GM11168 (cell line): ENCODE measurements around the gene PARP3.

Experiments
- in situ Hi-C: fragments of 300-500 bp; cut with MboI; formaldehyde crosslinking; loops from one replicate; pipeline ENCODE4 v1.12.0; 2022; ENCODE audit warnings: low sequenced_read_pairs; ENCODE audit not compliant: unreplicated experiment

Gene PARP3

DNA sequence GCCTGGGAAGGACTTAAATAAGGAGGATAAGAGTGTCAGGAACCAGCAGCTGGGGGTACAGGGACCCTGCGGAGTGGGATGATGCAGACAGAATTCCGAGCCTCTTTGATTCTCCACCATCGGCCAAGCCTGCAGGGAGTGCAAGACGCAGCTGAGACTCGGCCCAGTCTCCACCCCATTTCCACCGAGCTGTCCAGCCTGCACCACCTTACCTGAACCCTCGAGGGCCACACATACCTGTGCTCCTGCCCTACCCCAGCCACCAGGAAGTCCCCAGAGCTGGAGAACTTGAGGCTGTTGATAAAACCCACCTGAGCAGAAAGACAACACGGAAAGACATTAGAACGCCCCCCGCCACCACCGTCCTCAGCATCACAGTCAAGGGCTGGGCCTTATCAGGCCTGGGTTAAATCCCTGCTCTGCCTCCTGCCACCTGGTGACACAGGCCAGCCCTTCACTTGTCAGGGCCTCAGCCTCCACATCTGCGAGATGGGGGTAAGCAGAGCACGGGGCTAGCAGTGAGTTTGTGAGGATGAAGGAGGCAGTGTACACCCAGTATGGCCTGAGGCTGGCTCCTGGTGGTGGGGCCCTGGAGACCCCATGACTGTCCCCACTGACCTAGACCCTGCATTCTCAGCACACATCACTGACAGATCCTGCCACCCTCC lies 8.6 kb upstream of the PARP3 start:
- in situ Hi-C loops: no loop called here

- in situ Hi-C loops: no loop called here
These were observed 7.9 kb upstream of the PARP3 start for GRCh38 chr3:51934139-51934850.

GRCh38 chr3:51934991-51935885 lies 6.9 kb upstream of the PARP3 start:
- in situ Hi-C loops: no loop called here

DNA sequence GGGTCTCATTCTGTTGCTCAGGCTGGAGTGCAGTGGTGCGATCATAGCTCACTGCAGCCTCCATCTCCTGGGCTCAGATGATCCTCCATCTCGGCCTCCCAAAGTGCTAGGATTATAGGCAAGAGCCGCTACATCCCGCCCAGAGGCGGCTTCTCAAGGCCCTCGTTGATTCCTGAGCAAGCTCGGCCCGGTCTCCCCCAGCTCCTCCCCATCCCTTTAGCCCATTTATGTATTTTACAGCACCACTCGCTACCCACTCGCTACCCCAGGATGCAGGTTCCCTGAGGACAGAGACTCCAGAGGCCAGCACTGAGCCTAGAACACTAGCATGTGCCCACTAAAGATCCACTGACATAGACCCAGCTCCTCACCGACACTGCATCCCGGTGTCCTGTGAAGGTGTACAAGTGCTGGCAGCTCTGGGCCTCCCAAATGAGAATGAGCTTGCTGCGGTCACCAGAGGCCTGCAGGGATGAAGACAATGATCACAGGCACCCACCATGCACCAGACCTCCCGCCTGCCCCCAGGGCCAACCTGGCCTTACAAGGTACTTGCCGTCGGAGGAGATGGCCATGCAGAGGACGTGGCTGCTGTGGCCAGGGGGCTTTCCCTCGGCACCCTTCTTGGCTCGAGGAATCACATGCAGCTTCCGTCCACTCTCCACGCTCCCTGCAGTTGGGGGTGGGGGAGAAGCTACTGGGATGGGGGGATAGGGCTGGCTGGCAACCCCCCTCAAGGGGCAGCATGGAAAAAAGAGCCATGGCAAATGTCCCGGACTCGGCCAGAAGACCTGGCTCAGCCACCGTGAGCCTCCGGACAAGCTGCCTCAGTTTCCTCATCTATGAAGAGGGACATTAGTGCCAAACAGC lies 6.0 kb upstream of the PARP3 start:
- in situ Hi-C loops: no loop called here

GRCh38 chr3:51937014-51937413 lies 5.1 kb upstream of the PARP3 start:
- in situ Hi-C loops: no loop called here

GRCh38 chr3:51937611-51938450 lies 4.3 kb upstream of the PARP3 start:
- in situ Hi-C loops: no loop called here

DNA sequence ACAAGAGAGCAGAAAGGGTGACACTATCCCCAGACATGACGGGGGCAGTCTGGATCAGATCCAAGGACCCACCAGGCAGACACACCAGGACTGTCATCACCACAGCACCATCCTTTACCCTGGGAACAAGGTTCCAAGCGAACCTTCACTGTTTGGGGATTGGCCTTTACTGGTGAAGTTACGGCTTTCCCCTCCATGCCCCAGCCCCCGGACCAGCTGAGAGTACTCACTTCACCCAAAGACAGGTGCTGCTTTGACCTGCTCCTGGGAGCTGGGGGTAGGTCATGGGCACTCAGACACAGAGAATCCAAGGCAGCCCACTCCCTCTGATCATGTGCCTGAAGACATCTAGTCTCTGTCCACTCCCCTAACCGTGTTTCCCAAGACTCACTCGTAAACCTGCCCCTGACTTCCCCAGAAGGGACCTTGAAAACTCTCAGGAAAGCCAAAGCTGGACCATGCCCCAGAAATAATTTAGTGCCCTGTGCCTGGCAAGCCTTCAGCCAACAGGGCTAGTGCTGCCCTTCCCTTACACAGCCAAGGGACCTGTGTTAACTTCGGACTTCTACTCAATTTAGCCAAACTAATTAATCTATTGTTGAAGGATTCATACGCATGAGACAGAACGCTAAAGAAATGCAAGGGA lies 3.3 kb upstream of the PARP3 start:
- in situ Hi-C loops: no loop called here

GRCh38 chr3:51940648-51941462 lies 1.3 kb upstream of the PARP3 start:
- in situ Hi-C loops: no loop called here

GRCh38 chr3:51941463-51941797 lies 733 bp upstream of the PARP3 start:
- in situ Hi-C loops: no loop called here

DNA sequence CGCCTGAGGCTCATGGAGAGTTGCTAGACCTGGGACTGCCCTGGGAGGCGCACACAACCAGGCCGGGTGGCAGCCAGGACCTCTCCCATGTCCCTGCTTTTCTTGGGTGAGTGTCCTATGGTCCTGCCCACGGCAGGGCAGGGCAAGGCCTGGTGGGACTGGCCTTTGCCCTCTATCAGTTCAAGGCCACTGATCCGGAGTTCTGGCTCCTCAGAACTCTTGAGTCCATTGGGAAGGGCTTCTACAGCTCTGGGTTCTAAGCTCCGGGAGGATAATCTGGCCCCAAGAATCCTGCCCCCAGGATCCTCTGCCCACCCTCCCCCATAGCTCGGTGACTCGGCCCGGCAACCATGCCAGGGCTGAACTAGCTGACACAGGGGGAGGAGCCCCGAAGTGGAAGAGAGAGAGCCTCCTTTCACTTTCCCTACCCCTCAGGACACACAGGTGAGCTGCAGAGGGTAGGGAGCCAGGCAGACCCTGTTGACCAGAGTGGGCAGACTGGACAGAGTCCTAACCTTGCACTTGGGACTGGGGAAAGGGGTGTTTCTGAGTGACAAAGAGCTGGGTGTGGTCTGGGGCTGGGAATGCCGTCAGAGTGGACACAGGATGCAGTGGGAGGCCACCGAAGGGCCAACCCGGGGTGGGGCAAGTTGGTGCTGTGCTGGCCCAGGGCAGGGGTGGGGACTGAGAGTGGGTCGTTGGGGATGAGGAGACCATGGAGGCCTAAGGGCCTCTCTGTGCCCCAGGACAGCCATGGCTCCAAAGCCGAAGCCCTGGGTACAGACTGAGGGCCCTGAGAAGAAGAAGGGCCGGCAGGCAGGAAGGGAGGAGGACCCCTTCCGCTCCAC lies 664 bp downstream of the PARP3 start:
- in situ Hi-C loops: no loop called here

GRCh38 chr3:51943451-51944391 lies 1.6 kb downstream of the PARP3 start:
- in situ Hi-C loops: no loop called here

DNA sequence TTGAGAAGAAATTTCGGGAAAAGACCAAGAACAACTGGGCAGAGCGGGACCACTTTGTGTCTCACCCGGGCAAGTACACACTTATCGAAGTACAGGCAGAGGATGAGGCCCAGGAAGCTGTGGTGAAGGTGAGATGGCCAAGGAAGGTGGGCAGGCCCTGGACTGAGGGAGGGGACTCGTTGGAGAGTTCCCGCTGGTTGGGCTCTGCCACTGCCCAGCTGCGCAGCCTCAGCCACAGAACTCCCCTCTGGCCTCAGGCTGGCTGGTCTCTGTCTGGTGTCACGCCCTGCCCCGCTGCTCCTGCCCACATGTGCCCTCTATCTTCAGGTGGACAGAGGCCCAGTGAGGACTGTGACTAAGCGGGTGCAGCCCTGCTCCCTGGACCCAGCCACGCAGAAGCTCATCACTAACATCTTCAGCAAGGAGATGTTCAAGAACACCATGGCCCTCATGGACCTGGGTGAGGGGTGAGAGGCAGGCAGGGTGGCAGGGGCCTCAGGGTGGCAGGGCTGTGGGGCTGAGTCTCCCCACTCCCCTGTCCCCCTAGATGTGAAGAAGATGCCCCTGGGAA lies 2.4 kb downstream of the PARP3 start:
- in situ Hi-C loops: no loop called here

DNA sequence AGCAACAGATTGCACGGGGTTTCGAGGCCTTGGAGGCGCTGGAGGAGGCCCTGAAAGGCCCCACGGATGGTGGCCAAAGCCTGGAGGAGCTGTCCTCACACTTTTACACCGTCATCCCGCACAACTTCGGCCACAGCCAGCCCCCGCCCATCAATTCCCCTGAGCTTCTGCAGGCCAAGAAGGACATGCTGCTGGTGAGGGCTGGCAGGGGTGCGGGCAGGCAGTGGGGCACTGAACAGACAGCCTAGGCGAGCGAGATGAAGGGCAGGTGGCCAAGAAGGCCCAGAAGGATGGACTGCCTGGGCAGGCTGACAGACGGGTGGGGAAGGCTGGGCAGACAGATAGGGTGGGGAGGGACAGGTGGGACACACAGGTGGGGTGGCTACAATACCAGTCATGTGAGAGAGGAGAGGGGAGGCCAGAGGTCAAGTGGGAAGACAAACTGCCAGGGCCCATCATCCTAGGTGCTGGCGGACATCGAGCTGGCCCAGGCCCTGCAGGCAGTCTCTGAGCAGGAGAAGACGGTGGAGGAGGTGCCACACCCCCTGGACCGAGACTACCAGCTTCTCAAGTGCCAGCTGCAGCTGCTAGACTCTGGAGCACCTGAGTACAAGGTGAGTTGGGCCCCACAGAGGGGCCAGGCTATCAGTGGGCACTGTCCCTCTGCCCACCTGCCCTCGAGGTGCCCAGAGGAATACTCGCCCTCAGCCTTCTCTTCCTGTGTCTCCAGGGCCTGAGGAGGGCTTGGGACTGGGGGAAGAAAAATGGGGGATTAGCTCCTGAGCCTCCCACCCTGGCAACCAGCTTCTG lies 3.1 kb downstream of the PARP3 start:
- in situ Hi-C loops: no loop called here

DNA sequence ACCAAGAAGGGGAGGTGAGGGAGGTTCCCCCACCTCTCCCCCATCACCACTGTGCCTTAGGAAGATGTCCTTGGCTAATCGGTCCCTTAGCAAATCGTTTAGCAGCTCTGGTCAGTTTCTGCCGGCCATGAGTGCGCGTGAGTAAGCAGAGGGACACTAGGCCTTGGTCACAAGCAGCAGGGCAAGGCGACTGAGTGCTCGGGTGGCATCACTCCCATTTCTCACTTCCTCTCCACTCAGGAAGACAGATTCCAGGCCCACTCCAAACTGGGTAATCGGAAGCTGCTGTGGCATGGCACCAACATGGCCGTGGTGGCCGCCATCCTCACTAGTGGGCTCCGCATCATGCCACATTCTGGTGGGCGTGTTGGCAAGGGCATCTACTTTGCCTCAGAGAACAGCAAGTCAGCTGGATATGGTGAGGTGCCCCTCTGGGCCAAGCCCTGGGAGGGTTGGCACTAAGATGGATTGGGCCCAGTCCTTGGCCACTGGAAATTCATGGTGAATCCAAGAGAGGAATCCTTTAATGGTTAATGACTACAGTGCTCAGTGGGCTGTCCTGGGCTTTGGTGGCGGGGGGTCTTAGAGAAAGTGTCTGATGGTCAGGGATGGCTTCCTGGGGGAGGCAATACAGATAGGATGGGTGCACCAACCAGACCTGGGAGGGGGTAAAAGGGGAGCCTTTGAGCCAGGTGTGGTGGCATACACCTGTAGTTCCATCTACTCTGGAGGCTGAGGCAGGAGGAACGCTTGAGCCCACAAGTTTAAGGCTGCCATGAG lies 4.0 kb downstream of the PARP3 start:
- in situ Hi-C loops: no loop called here
